Putamen (tissue), 1 donor: ENCODE data around the gene RTL3.

Experiments
- DNase-seq: peaks from one replicate; pipeline ENCODE4 v3.0.0-alpha.2; 2016; ENCODE audit warnings: low spot score

Gene RTL3

DNA sequence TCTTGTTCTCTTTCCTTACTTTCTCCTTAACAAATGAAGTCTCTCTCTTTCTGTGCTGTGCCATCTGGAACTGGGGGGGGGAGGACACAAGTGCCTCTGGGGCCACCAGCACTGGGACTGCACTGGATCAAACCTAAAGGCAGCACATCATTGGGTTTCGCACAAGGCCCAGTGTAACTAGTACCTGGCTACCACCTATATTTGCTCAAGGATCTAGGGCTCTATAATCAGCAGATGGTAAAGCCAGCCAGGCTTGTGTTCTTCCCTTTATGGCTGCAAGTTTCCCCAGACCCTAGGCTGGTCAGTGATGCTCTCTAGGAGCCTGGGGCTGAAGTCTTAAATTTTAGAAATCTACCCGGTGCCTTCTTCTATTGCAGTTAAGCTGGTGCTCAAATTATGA, 40.1 kb downstream of the RTL3 start:
- DNase-seq: no peak

DNA sequence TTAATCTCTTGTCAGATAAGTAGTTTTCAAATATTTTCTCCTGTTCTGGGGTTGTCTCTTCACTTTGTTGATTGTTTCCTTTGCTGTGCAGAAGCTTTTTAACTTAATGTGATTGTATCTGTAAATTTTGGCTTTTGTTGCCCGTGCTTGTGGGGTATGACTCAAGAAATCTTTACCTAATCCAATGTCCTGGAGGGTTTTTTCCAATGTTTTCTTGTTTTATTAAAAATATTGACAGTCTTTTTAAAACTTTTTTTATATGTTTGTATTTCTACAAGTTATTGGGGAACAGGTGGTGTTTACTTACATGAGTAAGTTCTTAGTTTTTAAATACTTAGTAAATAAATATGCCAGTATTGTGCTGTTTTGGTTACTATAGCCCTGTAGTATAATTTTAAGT, 44.9 kb downstream of the RTL3 start:
- DNase-seq: no peak
